ENCODE measurements around the gene EML3. TPM values are rescaled to one million over a fixed set of nuclear protein-coding genes. Genes with fewer than 3 reads are reported as not detected.

The EML3 gene
- total and polyA plus RNA-seq, 2 of the 13 experiments (the other 11 are each of a cell fraction or from before 2014, with no cell fraction given), result 10.6 to 12.3 TPM

DNA sequence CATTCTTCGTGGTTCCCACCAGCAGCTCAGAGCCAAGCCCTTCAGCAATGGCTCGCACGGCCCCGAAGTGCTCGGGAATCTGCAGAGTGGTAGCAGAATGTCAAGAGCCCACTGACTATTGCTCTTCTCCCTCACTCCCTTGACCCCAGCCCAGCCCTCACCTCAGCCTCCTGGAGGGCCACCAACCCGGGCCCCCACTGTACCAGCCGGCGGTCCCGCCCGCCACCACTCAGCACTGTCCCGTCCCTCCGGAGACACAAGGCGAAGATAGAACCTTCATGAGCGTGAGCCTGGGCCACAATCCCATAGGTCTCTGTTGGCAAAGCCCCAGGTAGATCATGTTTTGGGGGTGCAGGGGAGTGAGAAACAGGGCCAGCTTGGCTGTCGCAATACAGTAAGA, 6.7 kb downstream of the EML3 start:
- DNase-seq (ENCODE audit: low spot score) (no peak), ATAC-seq (no peak), FAIRE-seq (no peak)
- POLR2A ChIA-PET, result interaction anchor here (1.0 kb wide), 1 partner anchor 32 kb away, joined by 3 read pairs; no protein-coding TSS in a partner anchor
- Histone ChIP-seq H2AFZ (ENCODE audit: low read length) (no peak overlapping the region), H3K36me3 (replicated peaks in 1 of 2; ENCODE audit: control insufficient read depth in 1 of 2, insufficient read depth in 2 of 2, low read length in 2 of 2) (no peaks in the 10 kb centered on the region; a peak in 2 of 5 replicates), H3K9ac (ENCODE audit: insufficient read depth, low read depth, low read length) (no peak overlapping the region), H3K27ac (ENCODE audit: extremely low read length, insufficient read depth, low read length) (no peak overlapping the region), H3K4me1 (ENCODE audit: insufficient read depth, low read length) (peaks cover 44% of the 10 kb centered on the region), H3K4me3 (replicated peaks in 1 of 3; ENCODE audit: insufficient read depth in 1 of 3, low read depth in 2 of 3, low read length in 3 of 3) (no peak overlapping the region), H3K79me2 (ENCODE audit: insufficient read depth, low read length) (peaks cover 6% of the 10 kb centered on the region), H3K9me3 (ENCODE audit: low read length) (no peaks in the 10 kb centered on the region), H4K20me1 (ENCODE audit: insufficient read depth, low read length) (no peaks in the 10 kb centered on the region), H3K27me3 (ENCODE audit: control insufficient read depth in 1 of 2, insufficient read depth in 2 of 2, low read length in 2 of 2) (no peaks in the 10 kb centered on the region; a peak in 1 of 5 replicates), H3K4me2 (ENCODE audit: low read depth, low read length) (no peak overlapping the region)
- in situ Hi-C loops (cut with HindIII; ENCODE audit: extremely low pct_ligation_motif_present, low pct_unique_long_range_greater_than_20kb) (no loop called here), intact Hi-C loops (cut with micrococcal nuclease; ENCODE audit: unreplicated experiment) (no loop called here)
- 99% methylated on average over 15 of the region's 15 CpGs for WGBS (ENCODE audit: low lambda C conversion rate)
- BruUV-seq (replicated peaks), result no TSS peak
- CTCF ChIA-PET (ENCODE audit: low intra/inter-chr PET ratio, low total read pairs), result no interaction called here
- TF ChIP-seq MATR3 (CRISPR knock-in tag; IDR thresholded peaks at IDR 0.05), result no peak
- no peak for TF ChIP-seq SCMH1 (CRISPR knock-in tag; IDR thresholded peaks at IDR 0.05; ENCODE audit: borderline replicate concordance)
- no peak for TF ChIP-seq SPEN (CRISPR knock-in tag; IDR thresholded peaks at IDR 0.05; ENCODE audit: low read depth)
- no peak for TF ChIP-seq NPAS2 (CRISPR knock-in tag; IDR thresholded peaks at IDR 0.05; ENCODE audit: borderline replicate concordance)
- TF ChIP-seq HMGA1 (CRISPR knock-in tag; conservative IDR thresholded peaks at IDR 0.05), result no peak
- no peak for TF ChIP-seq ATF7-NPFF (CRISPR knock-in tag; IDR thresholded peaks at IDR 0.05; ENCODE audit: low read depth)
- TF ChIP-seq, protein P1, sequence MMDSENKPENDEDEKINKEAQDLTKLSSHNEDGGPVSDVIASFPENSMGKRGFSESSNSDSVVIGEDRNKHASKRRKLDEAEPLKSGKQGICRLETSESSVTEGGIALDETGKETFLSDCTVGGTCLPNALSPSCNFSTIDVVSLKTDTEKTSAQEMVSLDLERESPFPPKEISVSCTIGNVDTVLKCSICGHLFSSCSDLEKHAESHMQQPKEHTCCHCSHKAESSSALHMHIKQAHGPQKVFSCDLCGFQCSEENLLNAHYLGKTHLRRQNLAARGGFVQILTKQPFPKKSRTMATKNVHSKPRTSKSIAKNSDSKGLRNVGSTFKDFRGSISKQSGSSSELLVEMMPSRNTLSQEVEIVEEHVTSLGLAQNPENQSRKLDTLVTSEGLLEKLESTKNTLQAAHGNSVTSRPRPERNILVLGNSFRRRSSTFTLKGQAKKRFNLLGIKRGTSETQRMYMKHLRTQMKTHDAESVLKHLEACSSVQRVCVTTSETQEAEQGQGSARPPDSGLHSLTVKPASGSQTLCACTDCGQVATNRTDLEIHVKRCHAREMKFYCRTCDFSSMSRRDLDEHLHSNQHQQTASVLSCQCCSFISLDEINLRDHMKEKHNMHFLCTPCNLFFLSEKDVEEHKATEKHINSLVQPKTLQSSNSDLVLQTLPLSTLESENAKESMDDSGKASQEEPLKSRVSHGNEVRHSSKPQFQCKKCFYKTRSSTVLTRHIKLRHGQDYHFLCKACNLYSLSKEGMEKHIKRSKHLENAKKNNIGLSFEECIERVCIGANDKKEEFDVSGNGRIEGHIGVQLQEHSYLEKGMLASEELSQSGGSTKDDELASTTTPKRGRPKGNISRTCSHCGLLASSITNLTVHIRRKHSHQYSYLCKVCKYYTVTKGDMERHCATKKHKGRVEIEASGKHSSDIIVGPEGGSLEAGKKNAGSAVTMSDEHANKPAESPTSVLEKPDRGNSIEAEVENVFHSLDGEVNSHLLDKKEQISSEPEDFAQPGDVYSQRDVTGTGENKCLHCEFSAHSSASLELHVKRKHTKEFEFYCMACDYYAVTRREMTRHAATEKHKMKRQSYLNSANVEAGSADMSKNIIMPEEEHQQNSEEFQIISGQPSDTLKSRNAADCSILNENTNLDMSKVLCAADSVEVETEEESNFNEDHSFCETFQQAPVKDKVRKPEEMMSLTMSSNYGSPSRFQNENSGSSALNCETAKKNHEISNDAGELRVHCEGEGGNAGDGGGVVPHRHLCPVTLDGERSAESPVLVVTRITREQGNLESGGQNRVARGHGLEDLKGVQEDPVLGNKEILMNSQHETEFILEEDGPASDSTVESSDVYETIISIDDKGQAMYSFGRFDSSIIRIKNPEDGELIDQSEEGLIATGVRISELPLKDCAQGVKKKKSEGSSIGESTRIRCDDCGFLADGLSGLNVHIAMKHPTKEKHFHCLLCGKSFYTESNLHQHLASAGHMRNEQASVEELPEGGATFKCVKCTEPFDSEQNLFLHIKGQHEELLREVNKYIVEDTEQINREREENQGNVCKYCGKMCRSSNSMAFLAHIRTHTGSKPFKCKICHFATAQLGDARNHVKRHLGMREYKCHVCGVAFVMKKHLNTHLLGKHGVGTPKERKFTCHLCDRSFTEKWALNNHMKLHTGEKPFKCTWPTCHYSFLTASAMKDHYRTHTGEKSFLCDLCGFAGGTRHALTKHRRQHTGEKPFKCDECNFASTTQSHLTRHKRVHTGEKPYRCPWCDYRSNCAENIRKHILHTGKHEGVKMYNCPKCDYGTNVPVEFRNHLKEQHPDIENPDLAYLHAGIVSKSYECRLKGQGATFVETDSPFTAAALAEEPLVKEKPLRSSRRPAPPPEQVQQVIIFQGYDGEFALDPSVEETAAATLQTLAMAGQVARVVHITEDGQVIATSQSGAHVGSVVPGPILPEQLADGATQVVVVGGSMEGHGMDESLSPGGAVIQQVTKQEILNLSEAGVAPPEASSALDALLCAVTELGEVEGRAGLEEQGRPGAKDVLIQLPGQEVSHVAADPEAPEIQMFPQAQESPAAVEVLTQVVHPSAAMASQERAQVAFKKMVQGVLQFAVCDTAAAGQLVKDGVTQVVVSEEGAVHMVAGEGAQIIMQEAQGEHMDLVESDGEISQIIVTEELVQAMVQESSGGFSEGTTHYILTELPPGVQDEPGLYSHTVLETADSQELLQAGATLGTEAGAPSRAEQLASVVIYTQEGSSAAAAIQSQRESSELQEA (CRISPR knock-in tag; IDR thresholded peaks at IDR 0.05; ENCODE audit: not compliant biosample characterization), result no peak
- TF ChIP-seq MYNN (CRISPR knock-in tag; IDR thresholded peaks at IDR 0.05; ENCODE audit: low read depth), result no peak
- no peak for TF ChIP-seq SMAD1 (CRISPR knock-in tag; IDR thresholded peaks at IDR 0.05; ENCODE audit: borderline replicate concordance, low read depth)
- TF ChIP-seq, protein P2, sequence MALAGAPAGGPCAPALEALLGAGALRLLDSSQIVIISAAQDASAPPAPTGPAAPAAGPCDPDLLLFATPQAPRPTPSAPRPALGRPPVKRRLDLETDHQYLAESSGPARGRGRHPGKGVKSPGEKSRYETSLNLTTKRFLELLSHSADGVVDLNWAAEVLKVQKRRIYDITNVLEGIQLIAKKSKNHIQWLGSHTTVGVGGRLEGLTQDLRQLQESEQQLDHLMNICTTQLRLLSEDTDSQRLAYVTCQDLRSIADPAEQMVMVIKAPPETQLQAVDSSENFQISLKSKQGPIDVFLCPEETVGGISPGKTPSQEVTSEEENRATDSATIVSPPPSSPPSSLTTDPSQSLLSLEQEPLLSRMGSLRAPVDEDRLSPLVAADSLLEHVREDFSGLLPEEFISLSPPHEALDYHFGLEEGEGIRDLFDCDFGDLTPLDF (CRISPR knock-in tag; IDR thresholded peaks at IDR 0.05), result no peak
- TF ChIP-seq TBX2 (CRISPR knock-in tag; IDR thresholded peaks at IDR 0.05; ENCODE audit: borderline replicate concordance), result no peak
- TF ChIP-seq PITX1 (CRISPR knock-in tag; IDR thresholded peaks at IDR 0.05), result no peak
- TF ChIP-seq, protein P3, sequence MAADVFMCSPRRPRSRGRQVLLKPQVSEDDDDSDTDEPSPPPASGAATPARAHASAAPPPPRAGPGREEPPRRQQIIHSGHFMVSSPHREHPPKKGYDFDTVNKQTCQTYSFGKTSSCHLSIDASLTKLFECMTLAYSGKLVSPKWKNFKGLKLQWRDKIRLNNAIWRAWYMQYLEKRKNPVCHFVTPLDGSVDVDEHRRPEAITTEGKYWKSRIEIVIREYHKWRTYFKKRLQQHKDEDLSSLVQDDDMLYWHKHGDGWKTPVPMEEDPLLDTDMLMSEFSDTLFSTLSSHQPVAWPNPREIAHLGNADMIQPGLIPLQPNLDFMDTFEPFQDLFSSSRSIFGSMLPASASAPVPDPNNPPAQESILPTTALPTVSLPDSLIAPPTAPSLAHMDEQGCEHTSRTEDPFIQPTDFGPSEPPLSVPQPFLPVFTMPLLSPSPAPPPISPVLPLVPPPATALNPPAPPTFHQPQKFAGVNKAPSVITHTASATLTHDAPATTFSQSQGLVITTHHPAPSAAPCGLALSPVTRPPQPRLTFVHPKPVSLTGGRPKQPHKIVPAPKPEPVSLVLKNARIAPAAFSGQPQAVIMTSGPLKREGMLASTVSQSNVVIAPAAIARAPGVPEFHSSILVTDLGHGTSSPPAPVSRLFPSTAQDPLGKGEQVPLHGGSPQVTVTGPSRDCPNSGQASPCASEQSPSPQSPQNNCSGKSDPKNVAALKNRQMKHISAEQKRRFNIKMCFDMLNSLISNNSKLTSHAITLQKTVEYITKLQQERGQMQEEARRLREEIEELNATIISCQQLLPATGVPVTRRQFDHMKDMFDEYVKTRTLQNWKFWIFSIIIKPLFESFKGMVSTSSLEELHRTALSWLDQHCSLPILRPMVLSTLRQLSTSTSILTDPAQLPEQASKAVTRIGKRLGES (CRISPR knock-in tag; IDR thresholded peaks at IDR 0.05; ENCODE audit: borderline replicate concordance), result no peak

All from HepG2 (cell line).